ENCODE results near the gene KRT8.
"Not testable (repeated sequence)": the region's sequence is repeated elsewhere in the genome, so short reads cannot be mapped to it uniquely, and the experiment has no call there.

GRCh38 chr12:52856077-52856476, 48.8 kb downstream of the KRT8 start:
- TF ChIP-seq POLR2A (IDR thresholded peaks at IDR 0.05; ENCODE audit: borderline replicate concordance, extremely low read depth, insufficient read depth, insufficient read length); RAD21 (IDR thresholded peaks at IDR 0.05; ENCODE audit: low read depth); MAX (IDR thresholded peaks at IDR 0.05); EZH2 (IDR thresholded peaks at IDR 0.05); ZNF274 (IDR thresholded peaks at IDR 0.05; ENCODE audit: low read depth, low read length); EZH2phosphoT487 (IDR thresholded peaks at IDR 0.05; ENCODE audit: borderline replicate concordance); POLR2AphosphoS5 (IDR thresholded peaks at IDR 0.05; ENCODE audit: low read depth, low read length); CTCF (IDR thresholded peaks at IDR 0.05 in 2 of 3, conservative IDR thresholded peaks at IDR 0.05 in 1 of 3; ENCODE audit: borderline replicate concordance in 1 of 3, insufficient read depth in 1 of 3, low read depth in 2 of 3, low read length in 2 of 3); CEBPB (IDR thresholded peaks at IDR 0.05; ENCODE audit: low read depth); SIN3A (IDR thresholded peaks at IDR 0.05; ENCODE audit: low read depth): not testable (repeated sequence)
